K562 (cell line): ENCODE results near the gene HNF4A. TPM values are rescaled to one million over a fixed set of nuclear protein-coding genes. Genes with fewer than 3 reads are reported as not detected.
A peak's percentile ranks its signal among the peaks of the same experiment; 100 is the strongest.

Source experiments
- ATAC-seq: fragments of 200-7000 bp; cut with Tn5 transposase; 3 replicates; pipeline ENCODE4 v1.9.1; 2020; ENCODE audit warnings: moderate library complexity
- BruUV-seq: library from RNA; stranded (reverse); fragments of 400-500 nt; replicated peaks from 2 replicates; lab custom pipeline; 2021; lab: Mats Ljungman, UMichigan
- CTCF ChIA-PET: fragments of 300-600 bp; formaldehyde crosslinking; extraction: SDS; loops from one replicate; lab custom pipeline; 2021; ENCODE audit warnings: low intra/inter-chr PET ratio; lab: Yijun Ruan, JAX
- POLR2A ChIA-PET: fragments of 300-600, 350-650 bp; sonication (Branson Sonifier 250); formaldehyde crosslinking; extraction: SDS; loops from one replicate; lab custom pipeline; 2021; ENCODE audit warnings: antibody characterized with exemption, inconsistent platforms; lab: Yijun Ruan, JAX
- DNase-seq, 4 experiments: peaks; one replicate each; pipeline versions ENCODE4 v3.0.0 to v3.0.0-alpha.2; 2011 to 2018; ENCODE audit warnings: low spot score in 3 of 4, mixed read lengths in 3 of 4; ENCODE audit errors: extremely low read depth in 1 of 4
- FAIRE-seq: peaks from 2 replicates; lab custom pipeline; 2011; peaks lifted over from hg19 to GRCh38; lab: Jason Lieb, UNC
- H2AFZ ChIP-seq: 2 replicates; pipeline ENCODE4 v1.6.0; 2011; ENCODE audit warnings: low read depth, low read length, control low read depth, inconsistent platforms
- H3K27ac ChIP-seq: fragments of 200-600 bp; 3 replicates; pipeline ENCODE4 v1.8.0; 2011; ENCODE audit warnings: low read depth, mild to moderate bottlenecking, control low read depth, inconsistent platforms, low read length, moderate library complexity, mixed read lengths; ENCODE audit errors: extremely low read depth
- H3K27me3 ChIP-seq, 2 experiments: fragments of 300-600 bp in 1 of 2; 2 replicates in 1 of 2; 3 replicates in 1 of 2; pipeline versions ENCODE4 v1.6.0 to v1.8.0; 2011; ENCODE audit warnings: inconsistent platforms in 2 of 2, low read length in 2 of 2, mild to moderate bottlenecking in 1 of 2, mixed read lengths in 1 of 2, moderate library complexity in 1 of 2; ENCODE audit not compliant: control insufficient read depth in 2 of 2, insufficient read depth in 2 of 2
- H3K36me3 ChIP-seq: fragments of 300-600 bp; 3 replicates; pipeline ENCODE4 v1.8.0; 2011; ENCODE audit warnings: mild to moderate bottlenecking, low read length, inconsistent platforms; ENCODE audit not compliant: control insufficient read depth, insufficient read depth
- H3K4me1 ChIP-seq, 2 experiments: fragments of 200-600 bp in 1 of 2; replicated peaks in 1 of 2; 2 replicates in 1 of 2; 3 replicates in 1 of 2; pipeline versions ENCODE4 v1.5.1 to v1.8.0; 2011; ENCODE audit warnings: inconsistent platforms in 2 of 2, low read length in 2 of 2, mild to moderate bottlenecking in 1 of 2, mixed read lengths in 1 of 2, moderate library complexity in 1 of 2; ENCODE audit not compliant: control insufficient read depth in 2 of 2, insufficient read depth in 2 of 2
- H3K4me2 ChIP-seq: 2 replicates; pipeline ENCODE4 v1.6.1; 2011; ENCODE audit warnings: low read length, control low read depth, inconsistent platforms, mixed read lengths; ENCODE audit not compliant: insufficient read depth
- H3K4me3 ChIP-seq: fragments of 200-600 bp; sonication (generic), shearing (Covaris generic); 2 replicates; pipeline ENCODE4 v1.5.1; 2016; ENCODE audit warnings: control low read depth, inconsistent platforms
- H3K79me2 ChIP-seq: fragments of 200-600 bp; 3 replicates; pipeline ENCODE4 v1.8.0; 2011; ENCODE audit warnings: low read length, inconsistent platforms; ENCODE audit not compliant: control insufficient read depth, insufficient read depth
- H3K9ac ChIP-seq, 2 experiments: 2 replicates each; pipeline versions ENCODE4 v1.6.0 to v1.6.1; 2011; ENCODE audit warnings: low read depth in 2 of 2, low read length in 2 of 2, control low read depth in 1 of 2, inconsistent platforms in 1 of 2, mild to moderate bottlenecking in 1 of 2, mixed read lengths in 1 of 2; ENCODE audit not compliant: insufficient read depth in 1 of 2
- H3K9me1 ChIP-seq: one replicate; pipeline ENCODE4 v1.6.0; 2011; ENCODE audit warnings: inconsistent platforms, mild to moderate bottlenecking, low read length, moderate library complexity; ENCODE audit not compliant: control insufficient read depth, insufficient read depth
- H3K9me3 ChIP-seq: replicated peaks from 2 replicates; pipeline ENCODE4 v1.5.1; 2011; ENCODE audit warnings: low read depth, low read length, inconsistent platforms; ENCODE audit not compliant: control insufficient read depth, insufficient read depth
- H4K20me1 ChIP-seq: replicated peaks from 2 replicates; pipeline ENCODE4 v1.6.1; 2011; ENCODE audit warnings: low read length, inconsistent platforms, mixed read lengths; ENCODE audit not compliant: control insufficient read depth, insufficient read depth
- ELF2 ChIP-seq: fragments of 250-450 bp; sonication (Bioruptor Pico); IDR thresholded peaks from 2 replicates; pipeline ENCODE4 v1.5.0; 2021; ENCODE audit warnings: mild to moderate bottlenecking
- WGBS: fragments of 100-300 bp; shearing (Covaris generic); methylation state at CpG from one replicate; pipeline ENCODE4 v1.1.6; 2016; ENCODE audit warnings: low coverage, mixed read lengths; ENCODE audit not compliant: insufficient coverage; ENCODE audit errors: missing lambda C conversion rate; 5-methylcytosine and 5-hydroxymethylcytosine counted together
- in situ Hi-C: fragments of 300-500 bp; cut with MboI; formaldehyde crosslinking; loops from 4 replicates; pipeline ENCODE4 v1.15.0; 2018; ENCODE audit warnings: inconsistent platforms, mixed read lengths
- intact Hi-C: fragments of 100-400 bp; cut with micrococcal nuclease; formaldehyde crosslinking; loops from 2 replicates; pipeline ENCODE4 v1.14.2; 2022
- polyA plus RNA-seq, 8 experiments: library from polyadenylated mRNA; depleted of rRNA in 4 of 8; stranded (reverse) in 5 of 8; unstranded in 3 of 8; fragments of >200 nt; fragmentation: Nextera tagmentation in 2 of 8; fragmentation: Illumina TruSeq in 1 of 8; extraction: Ambion mirVana in 2 of 8; extraction: Trizol in 1 of 8; gene quantifications; 2 replicates each; pipeline versions ENCODE4 v1.2.1 to v1.2.3, GENCODE V29; 2011 to 2014; ENCODE audit warnings: inconsistent platforms in 1 of 8, missing spikeins in 1 of 8
- total RNA-seq, 7 experiments: library from RNA; depleted of rRNA in 6 of 7; stranded (reverse); fragments of >200 nt in 6 of 7; fragmentation: Illumina TruSeq in 2 of 7; extraction: Trizol in 2 of 7; gene quantifications; 2 replicates each; pipeline versions ENCODE4 v1.2.1 to v1.2.3, GENCODE V29; 2011 to 2021; ENCODE audit warnings: low replicate concordance in 1 of 7
- TF ChIP-seq, protein P1 (sequence below), 3 experiments: IDR thresholded peaks in 2 of 3; conservative IDR thresholded peaks in 1 of 3; 2 replicates each; pipeline ENCODE4 v1.5.1; 2011 to 2012; ENCODE audit warnings: low read length in 3 of 3, mild to moderate bottlenecking in 3 of 3, control low read depth in 2 of 3, improper control_type of control experiment in 1 of 3, inconsistent platforms in 1 of 3, low read depth in 1 of 3, mixed read lengths in 1 of 3, moderate library complexity in 1 of 3; ENCODE audit not compliant: insufficient read depth in 2 of 3

The HNF4A gene
- total and polyA plus RNA-seq, 9 of the 15 experiments (the other 6 are each of a cell fraction or from before 2014, with no cell fraction given), result 0.03 to 0.27 (median 0.08) TPM; not detected in 5

DNA sequence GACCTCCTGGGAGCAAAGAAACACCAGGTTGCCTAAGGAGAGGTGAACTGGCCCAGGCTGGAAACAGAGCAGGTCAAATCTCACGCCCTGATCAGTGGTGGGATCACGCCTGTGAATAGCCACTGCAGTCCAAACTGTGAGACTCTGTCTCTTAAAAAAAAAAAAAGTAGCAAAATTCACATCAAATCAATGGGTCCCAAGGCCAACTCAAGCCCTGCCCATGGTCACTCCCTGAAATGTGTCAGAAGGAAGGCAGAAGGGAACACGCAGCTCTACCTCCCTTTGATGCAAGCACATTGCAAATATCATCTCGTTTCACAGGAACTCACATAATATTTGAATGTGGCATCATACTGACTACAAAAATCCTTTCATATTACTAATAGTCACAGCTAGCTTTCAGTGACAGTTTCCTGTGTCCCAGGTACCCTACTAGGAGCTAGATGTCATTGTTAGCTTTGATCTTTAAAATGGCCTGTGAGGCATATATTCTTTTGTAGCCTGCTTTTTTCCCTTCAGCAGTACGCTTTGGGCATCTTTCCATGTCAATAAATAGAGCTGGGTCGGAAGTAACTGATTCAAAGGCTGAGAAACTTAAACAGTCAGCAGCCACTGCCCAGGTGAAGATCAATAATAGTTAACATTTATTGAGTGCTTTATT is 105.8 kb downstream of the HNF4A start:
- H2AFZ ChIP-seq, result no peak overlapping the region
- peaks cover 0 to 4% of the 10 kb centered on the region in 2 experiments; a peak in 2 of 5 replicates for H3K4me1 ChIP-seq
- TF ChIP-seq, protein P1, sequence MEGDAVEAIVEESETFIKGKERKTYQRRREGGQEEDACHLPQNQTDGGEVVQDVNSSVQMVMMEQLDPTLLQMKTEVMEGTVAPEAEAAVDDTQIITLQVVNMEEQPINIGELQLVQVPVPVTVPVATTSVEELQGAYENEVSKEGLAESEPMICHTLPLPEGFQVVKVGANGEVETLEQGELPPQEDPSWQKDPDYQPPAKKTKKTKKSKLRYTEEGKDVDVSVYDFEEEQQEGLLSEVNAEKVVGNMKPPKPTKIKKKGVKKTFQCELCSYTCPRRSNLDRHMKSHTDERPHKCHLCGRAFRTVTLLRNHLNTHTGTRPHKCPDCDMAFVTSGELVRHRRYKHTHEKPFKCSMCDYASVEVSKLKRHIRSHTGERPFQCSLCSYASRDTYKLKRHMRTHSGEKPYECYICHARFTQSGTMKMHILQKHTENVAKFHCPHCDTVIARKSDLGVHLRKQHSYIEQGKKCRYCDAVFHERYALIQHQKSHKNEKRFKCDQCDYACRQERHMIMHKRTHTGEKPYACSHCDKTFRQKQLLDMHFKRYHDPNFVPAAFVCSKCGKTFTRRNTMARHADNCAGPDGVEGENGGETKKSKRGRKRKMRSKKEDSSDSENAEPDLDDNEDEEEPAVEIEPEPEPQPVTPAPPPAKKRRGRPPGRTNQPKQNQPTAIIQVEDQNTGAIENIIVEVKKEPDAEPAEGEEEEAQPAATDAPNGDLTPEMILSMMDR (IDR thresholded peaks at IDR 0.05 in 2 of 3, conservative IDR thresholded peaks at IDR 0.05 in 1 of 3; ENCODE audit: insufficient read depth in 2 of 3, low read depth in 1 of 3, low read length in 3 of 3), result peak in 1 of 3 experiments; percentile 7; a peak in 1 of 6 replicates
- TF ChIP-seq ELF2 (CRISPR knock-in tag), result no peak
- no peak for DNase-seq
- intact Hi-C loops (loop anchor here (1.0 to 10.0 kb wide), 3 partner anchors 73 to 346 kb away; no protein-coding TSS in a partner anchor), in situ Hi-C loops (loop anchor here (5.0 to 10.0 kb wide), 2 partner anchors 74 to 246 kb away; partner anchors contain the start of gene OSER1)
- H3K4me3 ChIP-seq, result no peak overlapping the region
- H3K9me3 ChIP-seq, result no peaks in the 10 kb centered on the region
- peaks cover 7 to 28% of the 10 kb centered on the region in 2 experiments; a peak in 3 of 5 replicates for H3K27me3 ChIP-seq
- H3K9ac ChIP-seq, result no peak overlapping the region
- no TSS peak for BruUV-seq
- H4K20me1 ChIP-seq, result no peaks in the 10 kb centered on the region
- H3K9me1 ChIP-seq, result no peaks in the 10 kb centered on the region
- no peaks in the 10 kb centered on the region for H3K36me3 ChIP-seq
- no peak for FAIRE-seq
- H3K27ac ChIP-seq, result no peak overlapping the region
- 22% methylated on average over 6 of the region's 6 CpGs for WGBS
- CTCF ChIA-PET, result interaction anchor here (0.6 to 6.2 kb wide), 6 partner anchors 73 to 344 kb away, joined by 3 to 54 read pairs (median 6); no protein-coding TSS in a partner anchor
- H3K4me2 ChIP-seq, result no peak overlapping the region
- POLR2A ChIA-PET, result interaction anchor here (0.5 to 1.6 kb wide), 4 partner anchors 9 to 1074 kb away, joined by 3 to 5 read pairs (median 3); no protein-coding TSS in a partner anchor
- no peak; the same call in 2 of the 3 replicates for ATAC-seq
- H3K79me2 ChIP-seq, result no peaks in the 10 kb centered on the region
